Large intestine (tissue), 3 donors: ENCODE data around the gene PLAGL2. TPM values are rescaled to one million over a fixed set of nuclear protein-coding genes. Genes with fewer than 3 reads are reported as not detected.

Experiments used
- DNase-seq, 2 donors: peaks; one replicate each; pipeline versions ENCODE4 v3.0.0 to v3.0.0-alpha.2; 2013
- H3K27ac ChIP-seq: one replicate; pipeline ENCODE4 v1.5.1; 2013; ENCODE audit warnings: low read length
- H3K27me3 ChIP-seq: 2 replicates; pipeline ENCODE4 v1.6.1; 2013; ENCODE audit warnings: low read length; ENCODE audit not compliant: control insufficient read depth, insufficient read depth
- H3K36me3 ChIP-seq: 2 replicates; pipeline ENCODE4 v1.6.1; 2013; ENCODE audit warnings: low read length; ENCODE audit not compliant: control insufficient read depth, insufficient read depth
- H3K4me1 ChIP-seq: one replicate; pipeline ENCODE4 v1.6.1; 2013; ENCODE audit warnings: low read length; ENCODE audit not compliant: control insufficient read depth, insufficient read depth
- H3K4me3 ChIP-seq: one replicate; pipeline ENCODE4 v1.5.1; 2013; ENCODE audit warnings: low read length
- H3K9me3 ChIP-seq: one replicate; pipeline ENCODE4 v1.6.1; 2013; ENCODE audit warnings: mild to moderate bottlenecking, low read depth, low read length, moderate library complexity; ENCODE audit not compliant: control insufficient read depth
- WGBS: methylation state at CpG from one replicate; pipeline ENCODE4 v1.1.5; 2013; ENCODE audit warnings: low lambda C conversion rate; ENCODE audit not compliant: insufficient coverage; 5-methylcytosine and 5-hydroxymethylcytosine counted together
- polyA plus RNA-seq: library from polyadenylated mRNA; unstranded; fragments of 120-200 nt; gene quantifications from one replicate; pipeline ENCODE4 v1.2.1, GENCODE V29; 2013

PLAGL2 gene
- polyA plus RNA-seq, 1 donor: 118 TPM

- Histone ChIP-seq H3K4me1 (peaks cover 53% of the 10 kb centered on the region), H3K27me3 (no peaks in the 10 kb centered on the region), H3K4me3 (no peak overlapping the region), H3K27ac (peak overlapping the region; percentile 98), H3K36me3 (peaks cover 75% of the 10 kb centered on the region), H3K9me3 (no peaks in the 10 kb centered on the region)
- 0% methylated on average over 1 of the region's 13 CpGs for WGBS
- DNase-seq: peak; percentile 95 to 99
These were observed 8.9 kb upstream of the PLAGL2 start for GRCh38 chr20:32216179-32217142.

GRCh38 chr20:32215729-32216128 is 8.2 kb upstream of the PLAGL2 start:
- no peak for DNase-seq
- H3K9me3 ChIP-seq: no peaks in the 10 kb centered on the region
- WGBS: 100% methylated on average over 1 of the region's 3 CpGs
- peaks cover 52% of the 10 kb centered on the region for H3K4me1 ChIP-seq
- peak overlapping the region; percentile 98 for H3K27ac ChIP-seq
- H3K36me3 ChIP-seq: peaks cover 71% of the 10 kb centered on the region
- H3K4me3 ChIP-seq: no peak overlapping the region
- H3K27me3 ChIP-seq: no peaks in the 10 kb centered on the region

GRCh38 chr20:32215147-32215546 is 7.6 kb upstream of the PLAGL2 start:
- Histone ChIP-seq H3K27me3 (no peaks in the 10 kb centered on the region), H3K4me1 (peaks cover 53% of the 10 kb centered on the region), H3K9me3 (no peaks in the 10 kb centered on the region), H3K27ac (peak overlapping the region; percentile 98), H3K36me3 (peaks cover 71% of the 10 kb centered on the region), H3K4me3 (no peak overlapping the region)
- no CpG with 5 or more reads among the region's 8 CpGs for WGBS
- DNase-seq: no peak

DNA sequence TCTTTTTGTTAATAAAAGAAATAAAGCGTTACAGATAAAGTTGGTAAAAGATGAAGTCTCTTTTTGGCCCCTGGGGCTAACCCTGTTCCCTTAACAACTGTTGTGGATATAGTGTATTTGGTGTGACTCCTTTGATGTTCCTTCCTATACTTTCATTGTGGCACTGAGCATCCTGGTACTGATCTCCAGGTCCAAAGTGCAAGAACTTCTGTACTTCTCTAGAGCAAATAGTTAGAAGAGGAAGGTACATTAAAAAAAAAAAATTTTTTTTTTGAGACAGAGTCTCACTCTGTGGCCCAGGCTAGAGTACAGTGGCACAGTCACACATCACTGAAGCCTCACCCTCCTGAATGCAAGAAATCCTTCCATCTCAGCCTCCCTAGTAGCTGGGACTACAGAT is 6.3 kb upstream of the PLAGL2 start:
- H3K27me3 ChIP-seq: no peaks in the 10 kb centered on the region
- H3K4me1 ChIP-seq: peaks cover 63% of the 10 kb centered on the region
- no peak overlapping the region for H3K4me3 ChIP-seq
- H3K36me3 ChIP-seq: peaks cover 69% of the 10 kb centered on the region
- peak overlapping the region; percentile 98 for H3K27ac ChIP-seq
- 40% methylated on average over 1 of the region's 1 CpG for WGBS
- no peaks in the 10 kb centered on the region for H3K9me3 ChIP-seq
- DNase-seq: peak in 1 of 2 donors; percentile 67

GRCh38 chr20:32209850-32210605 is 2.5 kb upstream of the PLAGL2 start:
- peak overlapping the region; percentile 97 for H3K27ac ChIP-seq
- no CpG with 5 or more reads among the region's 9 CpGs for WGBS
- DNase-seq: peak in 1 of 2 donors; percentile 56
- H3K36me3 ChIP-seq: peaks cover 37% of the 10 kb centered on the region
- peaks cover 29% of the 10 kb centered on the region for H3K4me1 ChIP-seq
- peak overlapping the region; percentile 98 for H3K4me3 ChIP-seq
- H3K27me3 ChIP-seq: no peaks in the 10 kb centered on the region
- H3K9me3 ChIP-seq: no peaks in the 10 kb centered on the region

DNA sequence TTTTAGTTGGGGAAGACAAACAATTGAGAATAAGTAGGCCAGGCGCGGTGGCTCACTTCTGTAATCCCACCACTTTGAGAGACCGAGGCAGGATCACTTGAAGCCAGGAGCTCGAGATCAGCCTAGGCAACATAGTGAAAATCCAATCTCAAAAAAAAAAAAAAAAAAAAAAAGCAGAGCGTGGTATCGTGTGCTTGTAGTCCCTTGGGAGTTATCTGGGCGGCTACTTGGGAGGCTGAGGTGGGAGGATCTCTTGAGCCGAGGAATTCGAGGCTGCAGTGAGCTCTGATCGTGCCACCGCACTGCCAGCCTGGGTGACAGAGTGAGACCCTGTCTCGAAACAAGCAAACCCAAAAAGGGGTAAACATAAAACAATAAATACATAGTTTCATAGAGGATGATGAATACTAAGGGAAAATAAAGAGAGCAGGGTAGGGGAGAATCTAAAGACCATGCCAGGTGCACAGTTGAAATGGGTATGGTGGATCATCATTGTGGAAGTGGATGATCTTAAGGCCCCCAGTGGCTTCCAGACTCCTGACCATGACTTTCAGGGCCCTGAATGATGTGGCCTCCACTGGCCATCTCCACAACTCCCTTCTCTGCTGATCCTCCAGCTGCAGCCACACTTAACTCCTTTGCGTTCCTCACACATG is 1.1 kb upstream of the PLAGL2 start:
- H3K36me3 ChIP-seq: peaks cover 29% of the 10 kb centered on the region
- DNase-seq: peak in 1 of 2 donors; percentile 48
- WGBS: no CpG with 5 or more reads among the region's 13 CpGs
- no peaks in the 10 kb centered on the region for H3K9me3 ChIP-seq
- no peaks in the 10 kb centered on the region for H3K27me3 ChIP-seq
- peak overlapping the region; percentile 98 for H3K4me3 ChIP-seq
- H3K27ac ChIP-seq: peak overlapping the region; percentile 97
- H3K4me1 ChIP-seq: peaks cover 30% of the 10 kb centered on the region

DNA sequence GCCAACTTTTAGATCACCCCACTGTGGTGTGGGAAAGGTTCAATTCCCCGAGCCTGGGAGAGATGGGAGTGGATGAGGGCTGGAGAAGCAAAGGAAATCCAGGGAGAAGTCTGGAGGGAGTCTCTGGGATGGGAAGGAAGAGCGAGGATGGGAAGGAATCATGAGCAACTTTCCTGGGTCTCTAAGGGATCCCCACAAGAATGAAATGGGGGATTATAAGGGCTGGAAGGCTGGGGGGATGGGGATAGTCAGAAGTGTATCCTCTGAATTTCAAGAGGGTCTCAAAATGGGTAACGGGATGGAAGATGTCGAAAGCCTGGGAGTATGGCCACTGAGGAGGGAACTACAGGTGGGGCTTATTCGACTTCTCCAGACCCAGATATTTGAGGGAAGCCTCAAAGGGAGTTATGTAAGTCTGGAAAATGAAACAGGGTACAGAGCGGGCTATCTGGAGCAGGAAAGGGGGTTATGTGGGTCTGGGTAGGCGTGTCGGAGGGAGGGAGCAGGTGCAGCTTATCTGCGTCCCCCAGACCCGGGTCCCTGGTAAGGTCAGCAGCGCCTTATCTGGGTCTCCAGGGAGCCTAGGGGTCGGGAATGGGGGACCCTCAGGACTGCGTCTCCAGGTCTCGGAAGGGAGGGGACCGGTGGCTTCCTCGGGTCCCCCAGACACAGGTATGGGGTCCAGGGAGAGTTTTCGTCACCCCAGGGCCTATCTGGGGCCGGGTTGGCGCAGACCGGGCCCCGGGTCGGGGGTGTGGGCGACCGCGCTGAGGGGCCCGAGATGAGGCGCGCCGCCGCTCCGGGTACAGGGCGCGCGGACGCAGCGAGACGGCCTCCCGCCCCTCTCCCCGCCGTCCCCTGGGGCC is 550 bp downstream of the PLAGL2 start:
- H3K36me3 ChIP-seq: peaks cover 34% of the 10 kb centered on the region
- peak overlapping the region; percentile 84 for H3K27ac ChIP-seq
- 20% methylated on average over 2 of the region's 40 CpGs for WGBS
- no peaks in the 10 kb centered on the region for H3K9me3 ChIP-seq
- DNase-seq: peak in 1 of 2 donors; percentile 54
- peak overlapping the region; percentile 92 for H3K4me3 ChIP-seq
- H3K27me3 ChIP-seq: no peaks in the 10 kb centered on the region
- H3K4me1 ChIP-seq: peaks cover 42% of the 10 kb centered on the region

DNA sequence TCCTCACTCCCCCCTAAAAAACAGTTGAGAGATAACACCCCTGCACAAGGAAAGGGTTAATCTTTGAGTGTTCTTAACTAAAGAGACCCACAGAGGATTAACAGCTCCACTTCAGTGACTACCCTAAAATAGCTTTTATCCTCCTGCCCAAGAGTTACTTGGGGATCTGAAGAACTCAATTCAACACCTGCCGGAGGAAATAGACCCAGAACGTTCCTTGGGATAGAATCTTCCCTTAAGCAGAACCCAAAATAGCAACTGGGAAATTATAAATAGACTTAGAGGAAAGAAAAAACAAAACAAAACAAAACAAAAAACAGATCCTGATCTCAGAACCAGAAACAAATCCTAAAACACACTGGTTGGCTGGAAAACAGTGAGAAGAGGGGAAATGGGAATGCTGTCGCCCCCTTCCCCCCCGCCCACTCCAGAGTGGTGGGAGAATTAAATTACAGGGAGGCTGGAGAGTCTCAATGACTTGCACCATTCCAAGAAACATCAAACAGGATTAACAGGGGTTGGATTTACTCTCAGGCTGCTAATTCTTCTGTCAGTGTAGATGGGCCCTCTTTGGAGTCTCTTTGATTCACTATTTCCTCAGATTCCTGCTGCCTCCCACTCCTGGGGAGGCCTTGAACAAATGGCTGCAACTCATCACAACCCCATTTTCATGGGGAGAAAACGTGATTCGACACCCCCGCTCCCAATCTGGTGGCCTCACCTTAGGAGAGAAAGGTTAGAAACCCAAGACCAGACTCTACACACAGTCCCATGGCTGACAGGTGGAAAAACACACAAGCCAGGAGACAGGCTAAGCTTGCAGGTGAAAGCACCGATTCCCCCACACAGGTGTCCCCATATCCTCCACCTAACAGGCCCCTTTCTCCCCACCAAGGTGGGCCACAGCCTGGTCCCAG is 1.4 kb downstream of the PLAGL2 start:
- Histone ChIP-seq H3K9me3 (no peaks in the 10 kb centered on the region), H3K4me3 (peak overlapping the region; percentile 92), H3K36me3 (peaks cover 36% of the 10 kb centered on the region), H3K27me3 (no peaks in the 10 kb centered on the region), H3K4me1 (peaks cover 45% of the 10 kb centered on the region), H3K27ac (peak overlapping the region; percentile 84)
- peak in 1 of 2 donors; percentile 48 for DNase-seq
- no CpG with 5 or more reads among the region's 8 CpGs for WGBS
